Measurements from ENCODE around the gene KLHDC10.

DNA sequence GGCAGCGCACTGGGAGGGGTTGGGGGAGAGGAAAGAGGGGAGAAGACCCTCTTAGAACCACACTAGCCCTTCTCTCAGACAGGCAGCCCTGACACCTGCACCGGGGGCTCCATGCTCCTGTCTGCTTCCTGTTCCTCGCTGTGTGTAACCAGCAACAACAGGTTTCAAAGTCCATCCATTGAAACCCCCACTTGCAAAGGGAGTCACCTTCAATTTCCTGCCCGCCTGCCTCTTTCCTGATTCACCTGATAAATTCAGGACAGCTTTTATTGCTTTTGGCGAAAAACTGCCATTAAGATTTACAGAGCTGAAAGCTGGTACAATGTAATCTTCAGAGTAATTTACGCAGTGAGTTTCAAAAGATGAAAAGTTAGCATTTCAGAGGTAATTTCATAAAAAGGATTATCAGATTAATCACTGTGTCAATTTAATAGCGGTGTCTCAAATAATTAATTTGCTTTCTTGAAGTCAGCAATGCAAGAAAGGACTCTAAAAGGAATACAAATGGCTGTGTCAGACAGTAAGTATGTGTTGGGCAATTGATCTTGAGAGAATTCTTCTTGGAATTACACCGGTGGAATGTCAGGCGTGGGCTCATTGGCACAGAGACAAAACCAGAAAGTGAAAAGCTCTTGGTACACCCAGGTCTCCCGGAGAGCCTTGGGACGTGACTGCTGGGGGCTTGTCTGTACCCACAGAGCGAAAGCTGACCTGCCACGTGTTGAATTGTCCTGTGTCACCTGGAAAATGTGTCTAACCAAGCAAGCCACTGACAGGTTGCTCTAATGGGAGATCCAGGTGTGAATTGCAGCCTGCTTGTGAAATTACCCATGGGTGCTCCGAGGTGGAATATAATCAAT, 74.2 kb downstream of the KLHDC10 start:
- TF ChIP-seq POLR2AphosphoS5 (IDR thresholded peaks at IDR 0.05; ENCODE audit: low read depth, low read length) (no peak), POLR2A (IDR thresholded peaks at IDR 0.05; ENCODE audit: low read depth, low read length) (no peak), TAF1 (IDR thresholded peaks at IDR 0.05; ENCODE audit: low read depth, low read length) (no peak), SPI1 (IDR thresholded peaks at IDR 0.05; ENCODE audit: low read depth, low read length) (no peak), PAX5 (IDR thresholded peaks at IDR 0.05; ENCODE audit: insufficient read depth, low read length, severe bottlenecking) (no peak), POU2F2 (IDR thresholded peaks at IDR 0.05; ENCODE audit: low read depth, low read length) (no peak)

All from GM12891 (cell line).